ENCODE data around the gene UBXN11.

The UBXN11 gene

DNA sequence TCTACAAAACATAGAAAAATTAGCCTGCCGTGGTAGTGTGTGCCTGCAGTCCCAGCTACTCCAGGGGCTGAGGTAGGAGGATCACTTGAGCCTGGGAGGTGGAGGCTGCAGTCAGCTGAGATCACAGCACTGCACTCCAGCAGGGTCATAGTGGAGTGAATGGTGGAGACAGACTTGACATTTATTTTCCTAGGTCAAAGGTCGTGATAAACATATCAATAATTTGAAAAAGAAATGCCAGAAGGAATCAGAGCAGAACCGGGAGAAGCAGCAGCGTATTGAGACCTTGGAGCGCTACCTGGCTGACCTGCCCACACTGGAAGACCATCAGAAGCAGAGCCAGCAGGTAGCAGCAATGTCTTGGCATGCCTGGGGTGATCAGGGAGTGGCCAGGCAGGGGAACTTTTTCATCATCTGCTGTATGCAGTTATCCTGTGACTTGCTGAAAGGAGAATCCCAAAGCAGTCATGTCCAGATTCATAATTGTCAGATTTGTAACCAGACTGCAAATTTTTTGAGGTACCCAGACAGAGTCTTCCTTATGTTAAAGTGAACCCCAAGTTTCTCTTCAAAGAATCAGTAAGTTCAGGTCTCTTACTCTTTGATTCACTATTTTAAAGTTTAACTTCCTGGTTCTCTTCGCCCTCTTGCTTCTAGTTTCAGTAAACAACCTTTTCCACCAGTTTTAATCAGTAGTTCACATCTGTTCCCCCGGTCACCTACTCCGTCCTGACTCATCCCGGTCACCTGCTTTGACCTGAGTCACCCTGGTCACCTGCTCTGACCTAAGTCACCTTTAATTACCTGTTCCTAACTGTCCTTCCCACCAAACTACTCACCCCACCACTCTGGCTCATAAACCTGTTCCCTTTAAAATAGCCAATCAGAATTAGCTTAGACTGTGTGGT is 37.9 kb downstream of the UBXN11 start:
- no peak overlapping the region for H2BK15ac ChIP-seq (ENCODE audit: low read depth, poor library complexity, severe bottlenecking)
- no peak overlapping the region for H4K91ac ChIP-seq (ENCODE audit: low read length)
- peaks cover 6% of the 10 kb centered on the region for H3K79me1 ChIP-seq (replicated peaks; ENCODE audit: low read length, poor library complexity, severe bottlenecking)
- H3K4ac ChIP-seq (ENCODE audit: low read depth in 1 of 2, low read length in 2 of 2) = no peak overlapping the region
- no peak overlapping the region for H2BK12ac ChIP-seq (ENCODE audit: low read length in 2 of 2)
- H3K14ac ChIP-seq (ENCODE audit: low read length in 2 of 2) = no peak overlapping the region
- no peak overlapping the region for H3K18ac ChIP-seq (ENCODE audit: low read depth in 1 of 2, low read length in 2 of 2)
- no peak overlapping the region for H2AFZ ChIP-seq (ENCODE audit: low read depth, low read length)
- no peak for DNase-seq
- no peak overlapping the region for H3K4me2 ChIP-seq (ENCODE audit: low read length, poor library complexity, severe bottlenecking)
- no peak overlapping the region for H3K4me3 ChIP-seq (ENCODE audit: insufficient read depth in 1 of 2, low read depth in 1 of 2, low read length in 2 of 2)
- no peaks in the 10 kb centered on the region for H3K27me3 ChIP-seq (ENCODE audit: control insufficient read depth in 1 of 2, insufficient read depth in 1 of 2, low read length in 2 of 2)
- H3K36me3 ChIP-seq (ENCODE audit: control insufficient read depth in 1 of 2, insufficient read depth in 2 of 2, low read depth in 1 of 2, low read length in 2 of 2) = peaks cover 20 to 54% of the 10 kb centered on the region in 2 experiments
- H3K23ac ChIP-seq (ENCODE audit: low read length in 2 of 2) = no peak overlapping the region
- 98% methylated on average over 9 of the region's 9 CpGs for WGBS
- no peak overlapping the region for H2AK5ac ChIP-seq (ENCODE audit: low read length, severe bottlenecking)
- H3K9ac ChIP-seq (ENCODE audit: low read length) = no peak overlapping the region
- H2BK5ac ChIP-seq (ENCODE audit: low read depth, low read length, poor library complexity, severe bottlenecking) = no peak overlapping the region
- no peaks in the 10 kb centered on the region for H3K4me1 ChIP-seq (ENCODE audit: control insufficient read depth, insufficient read depth, low read depth, low read length)
- H3K27ac ChIP-seq (ENCODE audit: low read length, poor library complexity, severe bottlenecking) = no peak overlapping the region
- H2BK120ac ChIP-seq (ENCODE audit: low read depth, low read length) = no peak overlapping the region
- no peak overlapping the region for H4K8ac ChIP-seq (ENCODE audit: low read length)
- H3K9me3 ChIP-seq (ENCODE audit: control insufficient read depth, low read length) = peaks cover 19% of the 10 kb centered on the region

- no peak overlapping the region for H2BK120ac ChIP-seq (ENCODE audit: low read depth, low read length)
- no peak overlapping the region for H3K4ac ChIP-seq (ENCODE audit: low read depth in 1 of 2, low read length in 2 of 2)
- H3K9me3 ChIP-seq (ENCODE audit: control insufficient read depth, low read length) = peaks cover 19% of the 10 kb centered on the region
- DNase-seq = no peak
- no peak overlapping the region for H2AK5ac ChIP-seq (ENCODE audit: low read length, severe bottlenecking)
- no peaks in the 10 kb centered on the region for H3K4me1 ChIP-seq (ENCODE audit: control insufficient read depth, insufficient read depth, low read depth, low read length)
- H3K4me2 ChIP-seq (ENCODE audit: low read length, poor library complexity, severe bottlenecking) = no peak overlapping the region
- peaks cover 9% of the 10 kb centered on the region for H3K79me1 ChIP-seq (replicated peaks; ENCODE audit: low read length, poor library complexity, severe bottlenecking)
- WGBS = no CpG with 5 or more reads among the region's 1 CpG
- H3K4me3 ChIP-seq (ENCODE audit: insufficient read depth in 1 of 2, low read depth in 1 of 2, low read length in 2 of 2) = no peak overlapping the region
- no peak overlapping the region for H4K8ac ChIP-seq (ENCODE audit: low read length)
- H3K9ac ChIP-seq (ENCODE audit: low read length) = no peak overlapping the region
- H3K36me3 ChIP-seq (ENCODE audit: control insufficient read depth in 1 of 2, insufficient read depth in 2 of 2, low read depth in 1 of 2, low read length in 2 of 2) = peaks cover 21 to 41% of the 10 kb centered on the region in 2 experiments
- no peak overlapping the region for H2AFZ ChIP-seq (ENCODE audit: low read depth, low read length)
- H3K27me3 ChIP-seq (ENCODE audit: control insufficient read depth in 1 of 2, insufficient read depth in 1 of 2, low read length in 2 of 2) = no peaks in the 10 kb centered on the region
- no peak overlapping the region for H4K91ac ChIP-seq (ENCODE audit: low read length)
- H2BK15ac ChIP-seq (ENCODE audit: low read depth, poor library complexity, severe bottlenecking) = no peak overlapping the region
- no peak overlapping the region for H3K14ac ChIP-seq (ENCODE audit: low read length in 2 of 2)
- H3K18ac ChIP-seq (ENCODE audit: low read depth in 1 of 2, low read length in 2 of 2) = no peak overlapping the region
- H2BK12ac ChIP-seq (ENCODE audit: low read length in 2 of 2) = no peak overlapping the region
- H3K27ac ChIP-seq (ENCODE audit: low read length, poor library complexity, severe bottlenecking) = no peak overlapping the region
- no peak overlapping the region for H3K23ac ChIP-seq (ENCODE audit: low read length in 2 of 2)
- no peak overlapping the region for H2BK5ac ChIP-seq (ENCODE audit: low read depth, low read length, poor library complexity, severe bottlenecking)
Observed at GRCh38 chr1:26265405-26265804, 41.0 kb downstream of the UBXN11 start.

GRCh38 chr1:26263212-26263611 is 43.2 kb downstream of the UBXN11 start:
- no peak overlapping the region for H3K4ac ChIP-seq (ENCODE audit: low read depth in 1 of 2, low read length in 2 of 2)
- H2AK5ac ChIP-seq (ENCODE audit: low read length, severe bottlenecking) = no peak overlapping the region
- H3K4me3 ChIP-seq (ENCODE audit: insufficient read depth in 1 of 2, low read depth in 1 of 2, low read length in 2 of 2) = no peak overlapping the region
- no peak for DNase-seq
- H3K18ac ChIP-seq (ENCODE audit: low read depth in 1 of 2, low read length in 2 of 2) = no peak overlapping the region
- no peak overlapping the region for H2AFZ ChIP-seq (ENCODE audit: low read depth, low read length)
- H3K79me1 ChIP-seq (replicated peaks; ENCODE audit: low read length, poor library complexity, severe bottlenecking) = peaks cover 8% of the 10 kb centered on the region
- no peak overlapping the region for H2BK12ac ChIP-seq (ENCODE audit: low read length in 2 of 2)
- H3K9ac ChIP-seq (ENCODE audit: low read length) = no peak overlapping the region
- H2BK5ac ChIP-seq (ENCODE audit: low read depth, low read length, poor library complexity, severe bottlenecking) = no peak overlapping the region
- no peak overlapping the region for H3K4me2 ChIP-seq (ENCODE audit: low read length, poor library complexity, severe bottlenecking)
- H3K9me3 ChIP-seq (ENCODE audit: control insufficient read depth, low read length) = peaks cover under 1% of the 10 kb centered on the region
- WGBS = 96% methylated on average over 5 of the region's 5 CpGs
- H3K4me1 ChIP-seq (ENCODE audit: control insufficient read depth, insufficient read depth, low read depth, low read length) = no peaks in the 10 kb centered on the region
- no peaks in the 10 kb centered on the region for H3K27me3 ChIP-seq (ENCODE audit: control insufficient read depth in 1 of 2, insufficient read depth in 1 of 2, low read length in 2 of 2)
- H3K23ac ChIP-seq (ENCODE audit: low read length in 2 of 2) = no peak overlapping the region
- no peak overlapping the region for H4K8ac ChIP-seq (ENCODE audit: low read length)
- H4K91ac ChIP-seq (ENCODE audit: low read length) = no peak overlapping the region
- no peak overlapping the region for H2BK120ac ChIP-seq (ENCODE audit: low read depth, low read length)
- H2BK15ac ChIP-seq (ENCODE audit: low read depth, poor library complexity, severe bottlenecking) = no peak overlapping the region
- H3K27ac ChIP-seq (ENCODE audit: low read length, poor library complexity, severe bottlenecking) = no peak overlapping the region
- no peak overlapping the region for H3K14ac ChIP-seq (ENCODE audit: low read length in 2 of 2)
- H3K36me3 ChIP-seq (ENCODE audit: control insufficient read depth in 1 of 2, insufficient read depth in 2 of 2, low read depth in 1 of 2, low read length in 2 of 2) = peaks cover 18 to 41% of the 10 kb centered on the region in 2 experiments

- Histone ChIP-seq H3K4me2 (ENCODE audit: low read length, poor library complexity, severe bottlenecking) (no peak overlapping the region), H3K4me1 (ENCODE audit: control insufficient read depth, insufficient read depth, low read depth, low read length) (no peaks in the 10 kb centered on the region), H3K4ac (ENCODE audit: low read depth in 1 of 2, low read length in 2 of 2) (no peak overlapping the region), H3K23ac (ENCODE audit: low read length in 2 of 2) (no peak overlapping the region), H2BK5ac (ENCODE audit: low read depth, low read length, poor library complexity, severe bottlenecking) (no peak overlapping the region), H2AFZ (ENCODE audit: low read depth, low read length) (no peak overlapping the region), H3K79me1 (replicated peaks; ENCODE audit: low read length, poor library complexity, severe bottlenecking) (peaks cover 23% of the 10 kb centered on the region), H3K36me3 (ENCODE audit: control insufficient read depth in 1 of 2, insufficient read depth in 2 of 2, low read depth in 1 of 2, low read length in 2 of 2) (peaks cover 35 to 60% of the 10 kb centered on the region in 2 experiments), H3K27ac (ENCODE audit: low read length, poor library complexity, severe bottlenecking) (no peak overlapping the region), H2AK5ac (ENCODE audit: low read length, severe bottlenecking) (no peak overlapping the region), H3K14ac (ENCODE audit: low read length in 2 of 2) (no peak overlapping the region), H2BK120ac (ENCODE audit: low read depth, low read length) (no peak overlapping the region), H2BK12ac (ENCODE audit: low read length in 2 of 2) (no peak overlapping the region), H3K4me3 (ENCODE audit: insufficient read depth in 1 of 2, low read depth in 1 of 2, low read length in 2 of 2) (no peak overlapping the region), H3K27me3 (ENCODE audit: control insufficient read depth in 1 of 2, insufficient read depth in 1 of 2, low read length in 2 of 2) (no peaks in the 10 kb centered on the region), H2BK15ac (ENCODE audit: low read depth, poor library complexity, severe bottlenecking) (no peak overlapping the region), H3K9ac (ENCODE audit: low read length) (no peak overlapping the region), H4K8ac (ENCODE audit: low read length) (no peak overlapping the region), H3K9me3 (ENCODE audit: control insufficient read depth, low read length) (no peaks in the 10 kb centered on the region), H3K18ac (ENCODE audit: low read depth in 1 of 2, low read length in 2 of 2) (no peak overlapping the region), H4K91ac (ENCODE audit: low read length) (no peak overlapping the region)
- 93% methylated on average over 5 of the region's 5 CpGs for WGBS
- no peak for DNase-seq
Observed at GRCh38 chr1:26259578-26259977, 46.9 kb downstream of the UBXN11 start.

All from mesenchymal stem cell (in vitro differentiated cells and primary cell).